Upper lobe of left lung (tissue), 4 donors: ENCODE data around the gene ANKRD60.

ENCODE experiments used
- EP300 ChIP-seq, 4 donors: sonication (generic); formaldehyde crosslinking; IDR thresholded peaks; one replicate each; pipeline ENCODE4 v1.5.1; 2017; ENCODE audit warnings: antibody characterized with exemption in 4 of 4, control low read depth in 2 of 4
- POLR2A ChIP-seq, 4 donors: fragments of 450-650 bp; IDR thresholded peaks; one replicate each; pipeline ENCODE4 v1.5.1; 2016 to 2017; ENCODE audit warnings: antibody characterized with exemption in 4 of 4, mild to moderate bottlenecking in 2 of 4
- POLR2AphosphoS5 ChIP-seq, 2 donors: sonication (generic); formaldehyde crosslinking; IDR thresholded peaks; one replicate each; pipeline ENCODE4 v1.5.1; 2017; ENCODE audit warnings: antibody characterized with exemption in 2 of 2
- TF ChIP-seq, protein P1 (sequence below), 6 experiments: fragments of 450-650 bp in 4 of 6; fragments of 200-600 bp in 2 of 6; sonication (generic) in 2 of 6; IDR thresholded peaks; one replicate each; pipeline ENCODE4 v1.5.1; 2016 to 2019; ENCODE audit warnings: antibody characterized with exemption in 6 of 6

DNA sequence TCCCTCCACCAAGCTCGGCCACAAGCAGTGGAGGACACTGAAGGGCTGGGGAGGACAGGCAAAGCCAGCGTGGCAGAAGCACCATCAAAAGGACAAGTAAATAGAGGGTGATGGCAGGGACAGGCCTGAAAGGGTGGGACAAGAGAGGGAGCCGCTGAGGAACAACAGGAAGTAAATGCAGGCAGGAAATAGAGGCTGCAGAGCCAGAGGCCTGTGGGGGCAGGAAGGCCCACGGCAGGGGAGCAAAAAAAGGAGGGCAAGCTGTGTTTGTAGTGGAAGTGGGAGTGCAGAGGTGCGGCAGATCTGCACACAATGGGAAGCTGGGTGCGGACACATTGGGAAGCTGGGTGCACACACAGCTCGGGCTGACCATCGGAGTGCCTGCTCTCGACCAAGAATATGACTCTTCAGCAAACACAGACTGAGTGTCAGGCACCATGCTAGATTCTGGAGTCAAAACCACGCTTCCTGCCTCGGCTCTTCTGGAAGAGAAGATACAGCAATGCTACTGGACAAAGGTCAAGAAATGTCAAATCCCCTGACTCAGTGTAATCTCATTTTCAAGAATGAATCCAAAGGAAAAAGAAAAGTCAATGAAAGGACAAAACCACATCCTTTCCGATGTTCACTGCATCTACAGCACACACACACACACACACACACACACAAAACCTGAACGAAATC is 40.6 kb upstream of the ANKRD60 start:
- TF ChIP-seq, protein P1, sequence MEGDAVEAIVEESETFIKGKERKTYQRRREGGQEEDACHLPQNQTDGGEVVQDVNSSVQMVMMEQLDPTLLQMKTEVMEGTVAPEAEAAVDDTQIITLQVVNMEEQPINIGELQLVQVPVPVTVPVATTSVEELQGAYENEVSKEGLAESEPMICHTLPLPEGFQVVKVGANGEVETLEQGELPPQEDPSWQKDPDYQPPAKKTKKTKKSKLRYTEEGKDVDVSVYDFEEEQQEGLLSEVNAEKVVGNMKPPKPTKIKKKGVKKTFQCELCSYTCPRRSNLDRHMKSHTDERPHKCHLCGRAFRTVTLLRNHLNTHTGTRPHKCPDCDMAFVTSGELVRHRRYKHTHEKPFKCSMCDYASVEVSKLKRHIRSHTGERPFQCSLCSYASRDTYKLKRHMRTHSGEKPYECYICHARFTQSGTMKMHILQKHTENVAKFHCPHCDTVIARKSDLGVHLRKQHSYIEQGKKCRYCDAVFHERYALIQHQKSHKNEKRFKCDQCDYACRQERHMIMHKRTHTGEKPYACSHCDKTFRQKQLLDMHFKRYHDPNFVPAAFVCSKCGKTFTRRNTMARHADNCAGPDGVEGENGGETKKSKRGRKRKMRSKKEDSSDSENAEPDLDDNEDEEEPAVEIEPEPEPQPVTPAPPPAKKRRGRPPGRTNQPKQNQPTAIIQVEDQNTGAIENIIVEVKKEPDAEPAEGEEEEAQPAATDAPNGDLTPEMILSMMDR (IDR thresholded peaks at IDR 0.05), result no peak
- TF ChIP-seq POLR2A (IDR thresholded peaks at IDR 0.05) (no peak), POLR2AphosphoS5 (IDR thresholded peaks at IDR 0.05) (no peak), EP300 (IDR thresholded peaks at IDR 0.05) (no peak)
